NCI-H2227 treated with DMSO at 0.1 percent for 48 hours (cell line): ENCODE results near the gene PCDHGB1.
"Not testable (repeated sequence)": the region's sequence is repeated elsewhere in the genome, so short reads cannot be mapped to it uniquely, and the experiment has no call there.

Experiments
- DNase-seq: peaks from one replicate; lab custom pipeline; 2025; lab: John Stamatoyannopoulos, UW

PCDHGB1 gene

DNA sequence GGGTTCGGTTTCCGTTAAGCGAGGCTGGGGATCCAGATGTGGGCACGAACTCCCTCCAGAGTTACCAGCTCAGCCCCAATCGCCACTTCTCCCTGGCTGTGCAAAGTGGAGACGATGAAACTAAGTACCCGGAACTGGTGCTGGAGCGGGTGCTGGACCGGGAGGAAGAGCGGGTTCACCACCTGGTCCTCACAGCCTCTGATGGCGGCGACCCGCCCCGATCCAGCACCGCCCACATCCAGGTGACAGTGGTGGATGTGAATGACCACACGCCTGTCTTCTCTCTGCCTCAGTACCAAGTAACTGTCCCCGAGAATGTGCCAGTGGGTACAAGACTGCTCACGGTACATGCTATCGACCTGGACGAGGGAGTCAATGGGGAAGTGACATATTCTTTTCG lies 33.4 kb downstream of the PCDHGB1 start:
- no peak for DNase-seq

DNA sequence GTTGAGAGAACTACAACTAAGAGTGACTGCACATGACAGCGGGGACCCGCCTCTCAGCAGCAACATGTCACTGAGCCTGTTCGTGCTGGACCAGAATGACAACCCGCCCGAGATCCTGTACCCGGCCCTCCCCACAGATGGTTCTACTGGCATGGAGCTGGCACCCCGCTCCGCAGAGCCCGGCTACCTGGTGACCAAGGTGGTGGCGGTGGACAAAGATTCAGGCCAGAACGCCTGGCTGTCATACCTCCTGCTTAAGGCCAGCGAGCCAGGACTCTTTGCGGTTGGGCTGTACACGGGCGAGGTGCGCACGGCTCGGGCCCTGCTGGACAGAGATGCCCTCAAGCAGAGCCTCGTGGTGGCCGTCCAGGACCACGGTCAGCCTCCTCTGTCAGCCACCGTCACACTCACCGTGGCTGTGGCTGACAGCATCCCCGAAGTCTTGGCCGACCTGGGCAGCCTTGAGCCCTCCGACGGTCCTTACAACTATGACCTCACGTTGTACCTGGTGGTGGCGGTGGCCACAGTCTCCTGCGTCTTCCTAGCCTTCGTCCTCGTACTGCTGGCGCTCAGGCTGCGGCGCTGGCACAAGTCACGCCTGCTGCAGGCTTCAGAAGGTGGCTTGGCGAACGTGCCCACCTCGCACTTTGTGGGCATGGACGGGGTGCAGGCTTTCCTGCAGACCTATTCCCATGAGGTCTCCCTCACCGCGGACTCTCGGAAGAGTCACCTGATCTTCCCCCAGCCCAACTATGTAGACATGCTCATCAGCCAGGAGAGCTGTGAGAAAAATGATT lies 34.8 kb downstream of the PCDHGB1 start:
- DNase-seq = no peak

DNA sequence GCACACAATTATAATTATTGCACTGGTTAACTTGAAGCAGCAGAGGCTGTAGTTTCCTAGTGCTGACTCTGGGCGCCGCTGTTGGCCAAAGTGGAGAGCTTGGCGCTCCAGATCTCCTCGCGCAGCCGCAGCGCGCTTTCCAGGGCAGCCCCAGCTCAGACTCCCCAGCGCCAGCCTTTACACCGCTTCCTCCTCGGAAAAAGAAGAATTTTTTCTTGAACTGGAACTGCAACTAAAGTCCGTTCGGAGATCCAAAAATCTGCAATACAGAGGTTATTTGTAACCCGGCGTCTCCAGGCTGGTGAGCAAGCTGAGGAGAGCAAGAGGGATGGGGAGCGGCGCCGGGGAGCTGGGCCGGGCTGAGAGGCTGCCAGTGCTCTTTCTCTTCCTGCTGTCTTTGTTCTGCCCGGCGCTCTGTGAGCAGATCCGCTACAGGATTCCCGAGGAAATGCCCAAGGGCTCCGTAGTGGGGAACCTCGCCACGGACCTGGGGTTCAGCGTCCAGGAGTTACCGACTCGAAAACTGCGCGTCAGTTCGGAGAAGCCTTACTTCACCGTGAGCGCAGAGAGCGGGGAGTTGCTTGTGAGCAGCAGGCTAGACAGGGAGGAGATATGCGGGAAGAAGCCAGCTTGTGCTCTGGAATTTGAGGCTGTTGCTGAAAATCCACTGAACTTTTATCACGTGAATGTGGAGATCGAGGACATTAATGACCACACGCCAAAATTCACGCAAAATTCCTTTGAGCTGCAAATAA lies 37.8 kb downstream of the PCDHGB1 start, which contains the start of gene PCDHGB4:
Gene PCDHGB4, plus strand, starts transcription at position 142 of the 755 bp plus-strand sequence. Its CDS starts 187 bp downstream, at position 329.
- DNase-seq = not testable (repeated sequence)

DNA sequence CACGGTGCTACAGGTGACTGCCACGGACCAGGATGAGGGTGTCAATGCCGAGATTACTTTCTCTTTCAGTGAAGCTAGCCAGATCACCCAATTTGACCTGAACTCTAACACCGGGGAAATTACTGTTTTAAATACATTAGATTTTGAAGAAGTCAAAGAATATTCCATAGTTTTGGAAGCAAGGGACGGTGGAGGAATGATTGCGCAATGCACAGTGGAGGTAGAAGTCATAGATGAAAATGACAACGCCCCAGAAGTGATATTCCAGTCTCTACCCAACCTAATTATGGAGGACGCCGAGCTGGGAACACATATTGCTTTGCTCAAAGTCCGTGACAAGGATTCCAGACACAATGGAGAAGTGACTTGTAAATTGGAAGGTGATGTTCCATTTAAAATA lies 38.8 kb downstream of the PCDHGB1 start:
- no peak for DNase-seq

DNA sequence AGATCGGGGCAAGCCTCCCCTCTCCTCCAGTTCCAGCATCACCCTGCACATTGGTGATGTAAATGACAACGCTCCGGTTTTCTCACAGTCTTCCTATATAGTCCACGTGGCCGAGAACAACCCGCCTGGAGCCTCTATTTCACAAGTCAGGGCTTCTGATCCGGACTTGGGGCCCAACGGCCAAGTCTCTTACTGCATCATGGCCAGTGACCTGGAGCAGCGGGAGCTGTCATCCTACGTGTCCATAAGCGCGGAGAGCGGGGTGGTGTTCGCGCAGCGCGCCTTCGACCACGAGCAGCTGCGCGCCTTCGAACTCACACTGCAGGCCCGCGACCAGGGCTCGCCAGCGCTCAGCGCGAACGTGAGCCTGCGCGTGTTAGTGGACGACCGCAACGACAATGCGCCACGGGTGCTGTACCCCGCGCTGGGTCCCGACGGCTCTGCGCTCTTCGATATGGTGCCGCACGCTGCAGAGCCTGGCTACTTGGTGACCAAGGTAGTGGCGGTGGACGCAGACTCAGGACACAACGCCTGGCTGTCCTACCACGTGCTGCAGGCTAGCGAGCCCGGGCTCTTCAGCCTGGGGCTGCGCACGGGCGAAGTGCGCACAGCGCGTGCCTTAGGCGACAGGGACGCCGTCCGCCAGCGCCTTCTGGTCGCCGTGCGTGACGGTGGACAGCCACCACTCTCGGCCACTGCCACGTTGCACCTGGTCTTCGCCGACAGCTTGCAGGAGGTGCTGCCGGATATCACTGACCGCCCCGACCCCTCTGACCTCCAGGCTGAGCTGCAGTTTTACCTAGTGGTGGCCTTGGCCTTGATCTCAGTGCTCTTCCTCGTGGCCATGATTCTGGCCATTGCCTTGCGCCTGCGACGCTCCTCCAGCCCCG lies 39.5 kb downstream of the PCDHGB1 start:
- DNase-seq = no peak

DNA sequence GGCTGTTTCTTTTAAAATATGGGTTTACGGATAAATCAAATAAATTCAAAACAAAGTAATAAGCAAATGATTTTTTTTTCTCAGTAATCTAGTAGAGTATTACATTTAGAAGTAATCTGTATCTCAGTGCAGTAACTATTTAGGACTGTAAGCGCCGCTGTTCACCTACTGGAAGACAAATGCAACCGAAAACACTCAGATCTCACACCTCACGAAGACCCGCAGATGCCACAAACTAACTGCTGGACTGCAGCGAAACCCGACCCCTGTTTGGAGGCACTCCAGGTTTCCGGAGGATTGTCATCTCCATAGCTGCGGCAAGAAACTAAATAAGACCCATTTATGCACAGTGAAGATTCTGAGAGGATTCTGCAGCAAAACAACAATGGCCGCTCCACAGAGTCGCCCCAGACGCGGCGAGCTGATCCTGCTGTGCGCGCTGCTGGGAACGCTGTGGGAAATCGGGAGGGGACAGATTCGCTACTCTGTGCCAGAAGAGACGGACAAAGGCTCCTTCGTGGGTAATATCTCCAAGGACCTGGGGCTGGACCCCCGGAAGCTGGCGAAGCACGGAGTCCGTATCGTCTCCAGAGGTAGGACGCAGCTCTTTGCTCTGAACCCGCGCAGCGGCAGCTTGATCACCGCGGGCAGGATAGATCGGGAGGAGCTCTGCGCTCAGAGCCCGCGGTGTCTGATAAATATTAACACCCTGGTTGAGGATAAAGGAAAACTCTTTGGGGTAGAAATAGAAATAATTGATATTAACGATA lies 42.7 kb downstream of the PCDHGB1 start, which contains the start of gene PCDHGA8:
Gene PCDHGA8, plus strand, starts transcription at position 205 of the 770 bp plus-strand sequence. Its CDS starts 181 bp downstream, at position 386.
- no peak for DNase-seq

DNA sequence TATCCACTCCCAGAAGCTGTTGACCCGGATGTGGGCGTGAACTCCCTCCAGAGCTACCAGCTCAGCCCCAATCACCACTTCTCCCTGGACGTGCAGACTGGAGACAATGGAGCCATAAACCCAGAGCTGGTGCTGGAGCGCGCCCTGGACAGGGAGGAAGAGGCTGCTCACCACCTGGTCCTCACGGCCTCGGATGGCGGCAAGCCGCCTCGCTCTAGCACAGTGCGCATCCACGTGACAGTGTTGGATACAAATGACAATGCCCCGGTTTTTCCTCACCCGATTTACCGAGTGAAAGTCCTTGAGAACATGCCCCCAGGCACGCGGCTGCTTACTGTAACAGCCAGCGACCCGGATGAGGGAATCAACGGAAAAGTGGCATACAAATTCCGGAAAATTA lies 43.4 kb downstream of the PCDHGB1 start:
- no peak for DNase-seq

DNA sequence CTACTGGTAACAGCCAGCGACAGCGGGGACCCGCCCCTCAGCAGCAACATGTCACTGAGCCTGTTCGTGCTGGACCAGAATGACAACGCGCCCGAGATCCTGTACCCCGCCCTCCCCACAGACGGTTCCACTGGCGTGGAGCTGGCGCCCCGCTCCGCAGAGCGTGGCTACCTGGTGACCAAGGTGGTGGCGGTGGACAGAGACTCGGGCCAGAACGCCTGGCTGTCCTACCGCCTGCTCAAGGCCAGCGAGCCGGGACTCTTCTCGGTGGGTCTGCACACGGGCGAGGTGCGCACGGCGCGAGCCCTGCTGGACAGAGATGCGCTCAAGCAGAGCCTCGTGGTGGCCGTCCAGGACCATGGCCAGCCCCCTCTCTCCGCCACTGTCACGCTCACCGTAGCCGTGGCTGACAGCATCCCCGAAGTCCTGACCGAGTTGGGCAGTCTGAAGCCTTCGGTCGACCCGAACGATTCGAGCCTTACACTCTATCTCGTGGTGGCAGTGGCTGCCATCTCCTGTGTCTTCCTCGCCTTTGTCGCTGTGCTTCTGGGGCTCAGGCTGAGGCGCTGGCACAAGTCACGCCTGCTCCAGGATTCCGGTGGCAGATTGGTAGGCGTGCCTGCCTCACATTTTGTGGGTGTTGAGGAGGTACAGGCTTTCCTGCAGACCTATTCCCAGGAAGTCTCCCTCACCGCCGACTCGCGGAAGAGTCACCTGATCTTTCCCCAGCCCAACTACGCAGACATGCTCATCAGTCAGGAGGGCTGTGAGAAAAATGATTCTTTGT lies 44.7 kb downstream of the PCDHGB1 start:
- DNase-seq = not testable (repeated sequence)

DNA sequence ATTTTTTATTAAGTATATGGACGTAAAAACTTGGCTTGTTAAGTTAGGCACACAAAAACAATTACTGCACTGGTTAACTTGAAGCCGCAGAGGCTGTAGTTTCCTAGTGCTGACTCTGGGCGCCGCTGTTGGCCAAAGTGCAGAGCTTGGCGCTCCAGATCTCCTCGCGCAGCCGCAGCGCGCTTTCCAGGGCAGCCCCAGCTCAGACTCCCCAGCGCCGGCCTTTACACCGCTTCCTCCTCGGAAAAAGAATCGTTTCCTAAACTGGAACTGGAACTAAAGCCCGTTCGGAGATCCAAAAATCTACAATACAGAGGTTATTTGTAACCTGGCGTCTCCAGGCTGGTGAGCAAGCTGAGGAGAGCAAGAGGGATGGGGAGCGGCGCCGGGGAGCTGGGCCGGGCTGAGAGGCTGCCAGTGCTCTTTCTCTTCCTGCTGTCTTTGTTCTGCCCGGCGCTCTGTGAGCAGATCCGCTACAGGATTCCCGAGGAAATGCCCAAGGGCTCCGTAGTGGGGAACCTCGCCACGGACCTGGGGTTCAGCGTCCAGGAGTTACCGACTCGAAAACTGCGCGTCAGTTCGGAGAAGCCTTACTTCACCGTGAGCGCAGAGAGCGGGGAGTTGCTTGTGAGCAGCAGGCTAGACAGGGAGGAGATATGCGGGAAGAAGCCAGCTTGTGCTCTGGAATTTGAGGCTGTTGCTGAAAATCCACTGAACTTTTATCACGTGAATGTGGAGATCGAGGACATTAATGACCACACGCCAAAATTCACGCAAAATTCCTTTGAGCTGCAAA lies 48.1 kb downstream of the PCDHGB1 start, which contains the start of gene PCDHGB5:
Gene PCDHGB5, plus strand, starts transcription at position 192 of the 796 bp plus-strand sequence. Its CDS starts 181 bp downstream, at position 373.
- not testable (repeated sequence) for DNase-seq

DNA sequence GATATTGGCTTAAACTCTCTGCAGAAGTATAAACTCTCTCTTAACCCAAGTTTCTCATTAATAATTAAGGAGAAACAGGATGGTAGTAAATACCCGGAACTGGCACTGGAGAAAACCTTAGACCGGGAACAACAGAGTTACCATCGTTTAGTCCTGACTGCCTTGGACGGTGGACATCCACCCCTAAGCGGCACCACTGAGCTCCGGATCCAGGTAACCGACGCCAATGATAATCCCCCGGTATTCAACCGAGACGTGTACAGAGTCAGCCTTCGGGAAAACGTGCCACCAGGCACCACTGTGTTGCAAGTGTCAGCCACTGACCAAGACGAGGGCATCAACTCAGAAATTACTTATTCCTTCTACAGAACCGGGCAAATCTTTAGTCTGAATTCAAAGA lies 48.7 kb downstream of the PCDHGB1 start:
- DNase-seq = no peak

DNA sequence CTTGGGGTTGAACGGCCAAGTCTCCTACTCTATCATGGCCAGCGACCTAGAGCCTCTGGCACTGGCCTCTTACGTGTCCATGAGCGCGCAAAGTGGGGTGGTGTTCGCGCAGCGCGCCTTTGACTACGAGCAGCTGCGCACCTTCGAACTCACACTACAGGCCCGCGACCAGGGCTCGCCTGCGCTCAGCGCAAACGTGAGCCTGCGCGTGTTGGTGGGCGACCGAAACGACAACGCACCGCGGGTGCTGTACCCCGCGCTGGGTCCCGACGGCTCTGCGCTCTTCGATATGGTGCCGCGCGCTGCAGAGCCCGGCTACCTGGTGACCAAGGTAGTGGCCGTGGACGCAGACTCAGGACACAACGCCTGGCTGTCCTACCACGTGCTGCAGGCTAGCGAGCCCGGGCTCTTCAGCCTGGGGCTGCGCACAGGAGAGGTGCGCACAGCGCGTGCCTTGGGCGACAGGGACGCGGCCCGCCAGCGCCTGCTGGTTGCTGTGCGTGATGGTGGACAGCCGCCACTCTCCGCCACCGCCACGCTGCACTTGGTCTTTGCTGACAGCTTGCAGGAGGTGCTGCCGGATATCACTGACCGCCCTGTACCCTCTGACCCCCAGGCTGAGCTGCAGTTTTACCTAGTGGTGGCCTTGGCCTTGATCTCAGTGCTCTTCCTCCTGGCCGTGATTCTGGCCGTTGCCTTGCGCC lies 49.8 kb downstream of the PCDHGB1 start:
- no peak for DNase-seq
